SK-N-DZ (cell line): ENCODE measurements around the gene RREB1.

Source experiments
- DNase-seq: peaks from one replicate; pipeline ENCODE4 v3.0.0-alpha.2; 2015; ENCODE audit warnings: low spot score

RREB1 gene

GRCh38 chr6:7122684-7123083, 14.9 kb downstream of the RREB1 start:
- DNase-seq, result no peak

GRCh38 chr6:7124114-7124513, 16.4 kb downstream of the RREB1 start:
- DNase-seq, result no peak

GRCh38 chr6:7124636-7125035, 16.9 kb downstream of the RREB1 start:
- no peak for DNase-seq

GRCh38 chr6:7125290-7125689, 17.5 kb downstream of the RREB1 start:
- no peak for DNase-seq

GRCh38 chr6:7126754-7127153, 19.0 kb downstream of the RREB1 start:
- DNase-seq, result no peak

GRCh38 chr6:7127680-7128079, 19.9 kb downstream of the RREB1 start:
- DNase-seq, result no peak

GRCh38 chr6:7129360-7129759, 21.6 kb downstream of the RREB1 start:
- no peak for DNase-seq

GRCh38 chr6:7129784-7130569, 22.2 kb downstream of the RREB1 start:
- no peak for DNase-seq

GRCh38 chr6:7131390-7131789, 23.6 kb downstream of the RREB1 start:
- no peak for DNase-seq

- DNase-seq, result no peak
Measured at GRCh38 chr6:7132398-7133035, 24.8 kb downstream of the RREB1 start.

GRCh38 chr6:7134999-7135745, 27.4 kb downstream of the RREB1 start:
- DNase-seq, result no peak

- DNase-seq, result no peak
Measured at GRCh38 chr6:7135755-7136154, 28.0 kb downstream of the RREB1 start.

GRCh38 chr6:7136859-7137334, 29.1 kb downstream of the RREB1 start:
- DNase-seq, result no peak

- no peak for DNase-seq
Measured at GRCh38 chr6:7137335-7138045, 29.7 kb downstream of the RREB1 start.

GRCh38 chr6:7138046-7138531, 30.3 kb downstream of the RREB1 start:
- DNase-seq, result no peak

GRCh38 chr6:7138921-7139358, 31.2 kb downstream of the RREB1 start:
- DNase-seq, result no peak

- no peak for DNase-seq
Measured at GRCh38 chr6:7139835-7140470, 32.2 kb downstream of the RREB1 start.

GRCh38 chr6:7140631-7141378, 33.0 kb downstream of the RREB1 start:
- no peak for DNase-seq

GRCh38 chr6:7142228-7142801, 34.6 kb downstream of the RREB1 start:
- DNase-seq, result no peak

- no peak for DNase-seq
Measured at GRCh38 chr6:7142918-7143475, 35.2 kb downstream of the RREB1 start.
